GM12878 (cell line): Measurements from ENCODE around the gene HAO2. TPM values are rescaled to one million over a fixed set of nuclear protein-coding genes. Genes with fewer than 3 reads are reported as not detected.
A peak's percentile ranks its signal among the peaks of the same experiment; 100 is the strongest.

Experiments used
- ATAC-seq: fragments of 200-7000 bp; cut with Tn5 transposase; 3 replicates; pipeline ENCODE4 v1.9.1; 2020; ENCODE audit warnings: mild to moderate bottlenecking, moderate library complexity
- Bru-seq: library from RNA; stranded (reverse); fragments of 400-500 nt; gene quantifications from one replicate; lab custom pipeline; 2021; lab: Mats Ljungman, UMichigan
- BruChase-seq, 2 experiments: library from RNA; stranded (reverse); fragments of 400-500 nt; gene quantifications; one replicate each; lab custom pipeline; 2021; lab: Mats Ljungman, UMichigan
- BruUV-seq: library from RNA; stranded (reverse); fragments of 400-500 nt; replicated peaks from 2 replicates; lab custom pipeline; 2021; lab: Mats Ljungman, UMichigan
- CTCF ChIA-PET: fragments of 300-600 bp; sonication (Branson Sonifier 250); formaldehyde crosslinking; extraction: SDS; loops from one replicate; lab custom pipeline; 2021; ENCODE audit warnings: inconsistent platforms; lab: Yijun Ruan, JAX
- POLR2A ChIA-PET: fragments of 350-600 bp; formaldehyde crosslinking; extraction: SDS; loops from one replicate; lab custom pipeline; 2021; ENCODE audit warnings: inconsistent platforms; lab: Charles Lee
- RAD21 ChIA-PET: fragments of 300-600 bp; sonication (Branson Sonifier 250); formaldehyde crosslinking; loops from one replicate; lab custom pipeline; 2023; ENCODE audit warnings: antibody characterized with exemption; ENCODE audit not compliant: unreplicated experiment; lab: Charles Lee
- SMC1A ChIA-PET: fragments of 300-600 bp; sonication (Branson Sonifier 250); formaldehyde crosslinking; loops from one replicate; lab custom pipeline; 2023; ENCODE audit not compliant: unreplicated experiment, uncharacterized antibody; lab: Charles Lee
- DNase-seq: peaks from one replicate; pipeline ENCODE4 v3.0.0-alpha.2; 2011; ENCODE audit warnings: low read depth, low spot score
- FAIRE-seq: peaks from 3 replicates; lab custom pipeline; 2011; peaks lifted over from hg19 to GRCh38; lab: Jason Lieb, UNC
- H2AFZ ChIP-seq: 2 replicates; pipeline ENCODE4 v1.6.0; 2011; ENCODE audit warnings: low read depth, low read length, control low read depth; ENCODE audit not compliant: control insufficient read depth
- H3K27ac ChIP-seq: 2 replicates; pipeline ENCODE4 v1.5.1; 2011; ENCODE audit warnings: control low read depth; ENCODE audit not compliant: control insufficient read depth, insufficient read depth
- H3K27me3 ChIP-seq, 2 experiments: replicated peaks in 1 of 2; 2 replicates each; pipeline versions ENCODE4 v1.6.0 to v1.6.1; 2011; ENCODE audit warnings: low read length in 1 of 2; ENCODE audit not compliant: control insufficient read depth in 2 of 2, insufficient read depth in 2 of 2
- H3K36me3 ChIP-seq, 2 experiments: 2 replicates each; pipeline ENCODE4 v1.5.1; 2011; ENCODE audit warnings: low read length in 1 of 2; ENCODE audit not compliant: control insufficient read depth in 2 of 2, insufficient read depth in 2 of 2
- H3K4me1 ChIP-seq: 2 replicates; pipeline ENCODE4 v1.6.1; 2011; ENCODE audit warnings: mild to moderate bottlenecking, low read length, moderate library complexity, mixed read lengths; ENCODE audit not compliant: control insufficient read depth, insufficient read depth
- H3K4me2 ChIP-seq: 2 replicates; pipeline ENCODE4 v1.6.0; 2011; ENCODE audit warnings: control low read depth; ENCODE audit not compliant: control insufficient read depth, insufficient read depth
- H3K4me3 ChIP-seq: fragments of 200-600 bp; sonication (generic); 2 replicates; pipeline ENCODE4 v1.5.1; 2016
- H3K79me2 ChIP-seq: 2 replicates; pipeline ENCODE4 v1.6.0; 2011; ENCODE audit warnings: low read length; ENCODE audit not compliant: control insufficient read depth, insufficient read depth
- H3K9ac ChIP-seq: 2 replicates; pipeline ENCODE4 v1.8.0; 2011; ENCODE audit warnings: low read length, control low read depth, mixed read lengths; ENCODE audit not compliant: control insufficient read depth, insufficient read depth
- H3K9me3 ChIP-seq: replicated peaks from 3 replicates; pipeline ENCODE4 v1.5.1; 2011; ENCODE audit warnings: mild to moderate bottlenecking, low read length; ENCODE audit not compliant: control insufficient read depth, insufficient read depth
- H4K20me1 ChIP-seq: 2 replicates; pipeline ENCODE4 v1.6.0; 2011; ENCODE audit not compliant: control insufficient read depth, insufficient read depth
- CHD1 ChIP-seq: IDR thresholded peaks from 2 replicates; pipeline ENCODE4 v1.6.1; 2012; ENCODE audit warnings: low read depth, low read length, improper control_type of control experiment
- GABPA ChIP-seq: IDR thresholded peaks from 2 replicates; pipeline ENCODE4 v1.6.1; 2014; ENCODE audit warnings: antibody characterized with exemption, low read depth, mild to moderate bottlenecking, inconsistent platforms
- RBBP5 ChIP-seq: fragments of 200-600 bp; sonication (generic); conservative IDR thresholded peaks from 2 replicates; pipeline ENCODE4 v1.6.1; 2016
- ZNF207 ChIP-seq: fragments of 450-650 bp; IDR thresholded peaks from 2 replicates; pipeline ENCODE4 v1.6.1; 2014; ENCODE audit warnings: antibody characterized with exemption, mild to moderate bottlenecking, borderline replicate concordance
- ZNF24 ChIP-seq: fragments of 450-650 bp; IDR thresholded peaks from 2 replicates; pipeline ENCODE4 v1.6.1; 2017; ENCODE audit warnings: antibody characterized with exemption, mild to moderate bottlenecking
- WGBS: methylation state at CpG from one replicate; pipeline ENCODE4 v1.1.6; 2016; ENCODE audit warnings: low lambda C conversion rate; ENCODE audit not compliant: insufficient replicate concordance, insufficient coverage; ENCODE audit errors: missing lambda C conversion rate; 5-methylcytosine and 5-hydroxymethylcytosine counted together
- in situ Hi-C: fragments of 300-500 bp; cut with MboI; formaldehyde crosslinking; loops from 9 replicates; pipeline ENCODE4 v1.14.3; 2018; ENCODE audit warnings: mixed read lengths
- intact Hi-C: fragments of 100-400 bp; cut with micrococcal nuclease; formaldehyde crosslinking; loops from one replicate; pipeline ENCODE4 v1.14.2; 2022; ENCODE audit not compliant: unreplicated experiment
- long read RNA-seq, 2 experiments: library from polyadenylated mRNA; unstranded; transcript quantifications; one replicate each; pipeline ENCODE4 v2.0.0, GENCODE V29; 2019 to 2020
- polyA minus RNA-seq, 3 experiments: library from RNA; depleted of rRNA, polyadenylated mRNA; stranded (reverse); fragments of >200 nt; gene quantifications; 2 replicates each; pipeline ENCODE4 v1.2.3, GENCODE V29; 2011
- polyA plus RNA-seq, 11 experiments: library from polyadenylated mRNA; depleted of rRNA in 4 of 11; unstranded in 6 of 11; stranded (reverse) in 5 of 11; fragments of >200 nt; fragmentation: Nextera tagmentation in 4 of 11; fragmentation: Illumina TruSeq in 1 of 11; extraction: Ambion mirVana in 4 of 11; extraction: Trizol in 1 of 11; gene quantifications; 1 replicate in 1 of 11; 2 replicates in 10 of 11; pipeline versions ENCODE4 v1.2.1 to v1.2.3, GENCODE V29; 2011 to 2016; ENCODE audit warnings: inconsistent platforms in 2 of 11, missing spikeins in 2 of 11, low read depth in 1 of 11
- total RNA-seq, 4 experiments: library from RNA; depleted of rRNA in 3 of 4; stranded (reverse); fragments of >200 nt in 3 of 4; fragmentation: Illumina TruSeq in 1 of 4; extraction: Trizol in 1 of 4; gene quantifications; 2 replicates each; pipeline versions ENCODE4 v1.2.1 to v1.2.3, GENCODE V29; 2013 to 2021

The HAO2 gene
- not detected in 2 replicates for total RNA-seq (2013; cell fraction: nucleolus; rRNA removed)
- not detected in 2 replicates for total RNA-seq (2014; rRNA removed)
- total RNA-seq (2014; rRNA removed; fragmentation: Illumina TruSeq; extraction: Trizol): not detected in 2 replicates
- not detected in 2 replicates for total RNA-seq (2021)
- not detected for polyA plus RNA-seq (2011; ENCODE audit: low read depth)
- polyA plus RNA-seq (2011; rRNA removed): not detected in 2 replicates
- polyA plus RNA-seq (2011; cell fraction: cytosol; rRNA removed): not detected in 2 replicates
- polyA plus RNA-seq (2011; cell fraction: nucleus; rRNA removed): not detected in 2 replicates
- not detected in 2 replicates for polyA plus RNA-seq (2012)
- polyA plus RNA-seq (2014; fragmentation: Illumina TruSeq; extraction: Trizol): not detected in 2 replicates
- not detected for polyA plus RNA-seq (2014; fragmentation: Nextera tagmentation; extraction: Ambion mirVana)
- polyA plus RNA-seq (2014; rRNA removed): not detected in 2 replicates
- not detected for polyA plus RNA-seq (2016; fragmentation: Nextera tagmentation; extraction: Ambion mirVana)
- not detected in 2 replicates for polyA minus RNA-seq (2011; rRNA and poly(A)+ RNA removed)
- polyA minus RNA-seq (2011; cell fraction: cytosol; rRNA and poly(A)+ RNA removed): not detected in 2 replicates
- not detected in 2 replicates for polyA minus RNA-seq (2011; cell fraction: nucleus; rRNA and poly(A)+ RNA removed)
- percentile 9 among the genes with signal in this experiment for Bru-seq, nascent RNA
- percentile 13 among the genes with signal in this experiment for BruChase-seq, experiment 1, labeled RNA remaining after a 6-hour chase
- BruChase-seq, experiment 2, labeled RNA remaining after a 2-hour chase: percentile 11 among the genes with signal in this experiment
- long read RNA-seq, experiment 1: 0 reads
- long read RNA-seq, experiment 2: 0 reads

DNA sequence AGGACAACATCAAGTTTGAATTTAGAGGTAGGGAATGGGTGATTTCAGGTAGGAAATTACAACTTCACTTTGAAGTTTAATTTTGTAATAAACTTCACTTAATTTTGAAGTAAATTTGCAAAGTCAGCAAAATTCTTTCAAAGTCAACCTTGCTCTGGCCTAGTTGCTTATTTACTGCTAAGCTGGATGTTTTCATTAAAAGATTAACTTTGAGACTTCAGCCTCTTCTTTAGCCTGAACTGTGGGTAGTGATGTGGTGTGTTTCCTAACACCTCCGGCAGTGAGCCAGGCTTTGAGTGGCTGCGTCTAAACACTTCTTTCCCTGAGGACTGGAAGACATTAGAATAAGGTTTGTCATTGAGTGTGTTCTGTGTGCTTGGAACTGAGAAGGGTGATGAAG lies at the start of gene HAO2:
Gene HAO2 (plus strand): TSS at position 232 of the 400 bp plus-strand sequence. CDS start 12,301 bp downstream, outside the sequence.
- no peaks in the 10 kb centered on the region for H3K9me3 ChIP-seq
- H3K4me2 ChIP-seq: no peak within 1 kb of the TSS
- SMC1A ChIA-PET: interaction anchor here (2.2 to 7.2 kb wide), 5 partner anchors 9 to 93 kb away, joined by 8 to 73 read pairs (median 57); no protein-coding TSS in a partner anchor
- DNase-seq: no peak
- H3K27ac ChIP-seq: no peak within 1 kb of the TSS
- no peaks in the 10 kb centered on the region for H4K20me1 ChIP-seq
- no peak for TF ChIP-seq ZNF207
- no peak for TF ChIP-seq RBBP5
- TF ChIP-seq GABPA: no peak
- TF ChIP-seq ZNF24: no peak
- no peak for TF ChIP-seq CHD1
- TF ChIP-seq, all 136 proteins: peak for 0
- ChIA-PET RAD21 (interaction anchor here (1.2 to 5.3 kb wide), 4 partner anchors 81 to 144 kb away, joined by 3 to 63 read pairs (median 38); no protein-coding TSS in a partner anchor), POLR2A (no interaction called here), CTCF (interaction anchor here (0.6 to 8.9 kb wide), 13 partner anchors 9 to 495 kb away, joined by 3 to 144 read pairs (median 14); no protein-coding TSS in a partner anchor)
- in situ Hi-C loops (loop anchor here (5.0 kb wide), 1 partner anchor 81 kb away; no protein-coding TSS in a partner anchor), intact Hi-C loops (loop anchor here (5.0 to 10.0 kb wide), 3 partner anchors 141 to 1216 kb away; no protein-coding TSS in a partner anchor)
- no peaks in the 10 kb centered on the region for H3K27me3 ChIP-seq
- H3K4me3 ChIP-seq: no peak within 1 kb of the TSS
- 88% methylated on average over 2 of the region's 2 CpGs for WGBS
- peaks cover 5% of the 10 kb centered on the region; the same call in 1 of the 2 replicates for H3K4me1 ChIP-seq
- no peak within 1 kb of the TSS for H2AFZ ChIP-seq
- no peaks in the 10 kb centered on the region for H3K79me2 ChIP-seq
- no TSS peak for BruUV-seq
- no peak for ATAC-seq
- no peak within 1 kb of the TSS for H3K9ac ChIP-seq
- no peak for FAIRE-seq
- no peaks in the 10 kb centered on the region for H3K36me3 ChIP-seq
